GM23338 (cell line): ENCODE measurements around the gene MYOM3. TPM values are rescaled to one million over a fixed set of nuclear protein-coding genes. Genes with fewer than 3 reads are reported as not detected.

Experiments
- ATAC-seq: fragments of 200-7000 bp; cut with Tn5 transposase; 3 replicates; pipeline ENCODE4 v1.9.1; 2020
- DNase-seq: peaks from one replicate; pipeline ENCODE4 v3.0.0-alpha.2; 2015; ENCODE audit warnings: low spot score
- H2AFZ ChIP-seq: fragments of 200-600 bp; sonication (generic); 2 replicates; pipeline ENCODE4 v1.8.0; 2016; ENCODE audit warnings: antibody characterized with exemption, mild to moderate bottlenecking, moderate library complexity
- H3F3A ChIP-seq: fragments of 200-600 bp; sonication (generic); replicated peaks from 2 replicates; pipeline ENCODE4 v1.8.0; 2017; ENCODE audit warnings: antibody characterized with exemption, mixed run types, low read depth
- H3K27ac ChIP-seq: fragments of 200-600 bp; sonication (generic); 2 replicates; pipeline ENCODE4 v1.6.1; 2016; ENCODE audit warnings: low read depth
- H3K27me3 ChIP-seq: fragments of 200-600 bp; sonication (generic); 2 replicates; pipeline ENCODE4 v1.8.0; 2016; ENCODE audit warnings: mild to moderate bottlenecking, mixed run types, moderate library complexity; ENCODE audit not compliant: insufficient read depth
- H3K36me3 ChIP-seq: fragments of 200-600 bp; sonication (generic); 2 replicates; pipeline ENCODE4 v1.8.0; 2016; ENCODE audit warnings: mild to moderate bottlenecking; ENCODE audit not compliant: insufficient read depth
- H3K4me1 ChIP-seq: fragments of 200-600 bp; sonication (generic); 2 replicates; pipeline ENCODE4 v1.8.0; 2016; ENCODE audit warnings: mild to moderate bottlenecking, moderate library complexity; ENCODE audit not compliant: insufficient read depth
- H3K4me2 ChIP-seq: fragments of 200-600 bp; sonication (generic); 2 replicates; pipeline ENCODE4 v1.7.1; 2017; ENCODE audit warnings: mixed run types
- H3K4me3 ChIP-seq: fragments of 200-600 bp; sonication (generic); 2 replicates; pipeline ENCODE4 v1.6.1; 2016; ENCODE audit warnings: mixed run types
- H3K79me2 ChIP-seq: fragments of 200-600 bp; sonication (generic); replicated peaks from 2 replicates; pipeline ENCODE4 v1.8.0; 2017; ENCODE audit warnings: mild to moderate bottlenecking; ENCODE audit not compliant: insufficient read depth
- H3K9me2 ChIP-seq: fragments of 200-600 bp; sonication (generic); 2 replicates; pipeline ENCODE4 v1.8.0; 2017; ENCODE audit not compliant: insufficient read depth
- H4K20me1 ChIP-seq: fragments of 200-600 bp; sonication (generic); replicated peaks from 2 replicates; pipeline ENCODE4 v1.8.0; 2017; ENCODE audit warnings: mild to moderate bottlenecking; ENCODE audit not compliant: insufficient read depth
- H3K27ac Mint-ChIP-seq: 2 replicates; pipeline ENCODE4 v1.8.0; 2020; ENCODE audit warnings: inconsistent platforms, mild to moderate bottlenecking, moderate library complexity, mixed read lengths
- H3K27me3 Mint-ChIP-seq: 3 replicates; pipeline ENCODE4 v1.8.0; 2022; ENCODE audit warnings: low read depth, mild to moderate bottlenecking, moderate library complexity, mixed read lengths, inconsistent platforms; ENCODE audit not compliant: insufficient read depth, poor library complexity
- H3K36me3 Mint-ChIP-seq: 3 replicates; pipeline ENCODE4 v1.8.0; 2021; ENCODE audit warnings: low read depth, mild to moderate bottlenecking, inconsistent platforms, moderate library complexity, mixed read lengths
- H3K4me1 Mint-ChIP-seq: 3 replicates; pipeline ENCODE4 v1.8.0; 2020; ENCODE audit warnings: mild to moderate bottlenecking, inconsistent platforms, mixed read lengths
- H3K4me3 Mint-ChIP-seq: 3 replicates; pipeline ENCODE4 v1.8.0; 2021; ENCODE audit warnings: moderate library complexity, mild to moderate bottlenecking, inconsistent platforms, mixed read lengths
- H3K9me3 Mint-ChIP-seq: 3 replicates; pipeline ENCODE4 v1.8.0; 2020; ENCODE audit warnings: moderate library complexity, mild to moderate bottlenecking, inconsistent platforms, mixed read lengths
- CREB1 ChIP-seq: fragments of 250-450 bp; sonication (Bioruptor Pico); IDR thresholded peaks from 2 replicates; pipeline ENCODE4 v1.5.0; 2020; ENCODE audit warnings: low read depth, mild to moderate bottlenecking, moderate library complexity
- CTCF ChIP-seq, 2 experiments: fragments of 200-600 bp in 1 of 2; sonication (generic) in 1 of 2; conservative IDR thresholded peaks; 2 replicates each; pipeline versions ENCODE4 v1.5.1 to v1.6.1; 2016 to 2017; ENCODE audit warnings: antibody characterized with exemption in 2 of 2, low read depth in 2 of 2, mild to moderate bottlenecking in 2 of 2, moderate library complexity in 1 of 2
- ETS1 ChIP-seq: IDR thresholded peaks from 2 replicates; pipeline ENCODE4 v1.6.1; 2016; ENCODE audit warnings: antibody characterized with exemption
- EZH2 ChIP-seq: fragments of 200-600 bp; sonication (generic); IDR thresholded peaks from one replicate; pipeline ENCODE4 v1.8.0; 2017; ENCODE audit warnings: antibody characterized with exemption, mild to moderate bottlenecking, low read depth; ENCODE audit not compliant: unreplicated experiment
- EZH2phosphoT487 ChIP-seq: fragments of 200-600 bp; sonication (generic); IDR thresholded peaks from one replicate; pipeline ENCODE4 v1.8.1; 2018; ENCODE audit warnings: antibody characterized with exemption; ENCODE audit not compliant: unreplicated experiment
- JUNB ChIP-seq: IDR thresholded peaks from one replicate; pipeline ENCODE4 v1.6.1; 2016; ENCODE audit warnings: antibody characterized with exemption; ENCODE audit not compliant: unreplicated experiment
- NANOG ChIP-seq: IDR thresholded peaks from 2 replicates; pipeline ENCODE4 v1.6.1; 2016; ENCODE audit warnings: antibody characterized with exemption, borderline replicate concordance
- POLR2AphosphoS5 ChIP-seq: IDR thresholded peaks from 2 replicates; pipeline ENCODE4 v1.6.1; 2016; ENCODE audit warnings: antibody characterized with exemption, low read depth
- REST ChIP-seq: IDR thresholded peaks from one replicate; pipeline ENCODE4 v1.6.1; 2018; ENCODE audit warnings: antibody characterized with exemption; ENCODE audit not compliant: unreplicated experiment
- STAT1 ChIP-seq: IDR thresholded peaks from one replicate; pipeline ENCODE4 v1.6.1; 2016; ENCODE audit warnings: antibody characterized with exemption; ENCODE audit not compliant: unreplicated experiment
- ZNF114 ChIP-seq: fragments of 250-450 bp; sonication (Bioruptor Pico); IDR thresholded peaks from 2 replicates; pipeline ENCODE4 v1.5.0; 2020; ENCODE audit warnings: mild to moderate bottlenecking, moderate library complexity
- ZNF462 ChIP-seq: fragments of 250-450 bp; sonication (Bioruptor Pico); IDR thresholded peaks from 2 replicates; pipeline ENCODE4 v1.5.0; 2020; ENCODE audit warnings: mild to moderate bottlenecking, moderate library complexity
- polyA plus RNA-seq: library from polyadenylated mRNA; unstranded; fragments of >200 nt; fragmentation: Nextera tagmentation; extraction: Ambion mirVana; gene quantifications from 2 replicates; pipeline ENCODE4 v1.2.1, GENCODE V29; 2016
- total RNA-seq: library from RNA; depleted of rRNA; stranded (reverse); fragments of >200 nt; shearing (Covaris generic); gene quantifications from 2 replicates; pipeline ENCODE4 v1.2.3, GENCODE V29; 2014

MYOM3 gene
- total and polyA plus RNA-seq, 2 experiments from 2014 or later = not detected

- H3K27ac ChIP-seq = no peak overlapping the region
- Mint-ChIP-seq H3K27ac (no peak overlapping the region), H3K4me1 (peaks cover 11% of the 10 kb centered on the region; the same call in 2 of the 3 replicates), H3K9me3 (no peaks in the 10 kb centered on the region), H3K36me3 (no peaks in the 10 kb centered on the region), H3K27me3 (no peaks in the 10 kb centered on the region), H3K4me3 (no peak overlapping the region)
- H3K9me2 ChIP-seq = no peaks in the 10 kb centered on the region
- TF ChIP-seq REST = no peak
- no peak for TF ChIP-seq JUNB
- TF ChIP-seq ETS1 = no peak
- no peak for TF ChIP-seq POLR2AphosphoS5
- TF ChIP-seq NANOG = no peak
- no peak for TF ChIP-seq ZNF462 (CRISPR knock-in tag)
- no peak for TF ChIP-seq CTCF (conservative IDR thresholded peaks at IDR 0.05; ENCODE audit: low read depth in 2 of 2)
- no peak for TF ChIP-seq EZH2
- TF ChIP-seq EZH2phosphoT487 = no peak
- TF ChIP-seq CREB1 (CRISPR knock-in tag) = no peak
- TF ChIP-seq ZNF114 (CRISPR knock-in tag) = no peak
- no peak for TF ChIP-seq STAT1
- H3K36me3 ChIP-seq = no peaks in the 10 kb centered on the region
- H3K4me3 ChIP-seq = no peak overlapping the region
- ATAC-seq (no peak), DNase-seq (no peak)
- H4K20me1 ChIP-seq = no peaks in the 10 kb centered on the region
- H3K4me2 ChIP-seq = no peak overlapping the region
- H3K4me1 ChIP-seq = peaks cover 5% of the 10 kb centered on the region
- 0 out of 2 replicates have a peak overlapping the region, but pooled peaks have one; percentile 10 for H2AFZ ChIP-seq
- H3K27me3 ChIP-seq = no peaks in the 10 kb centered on the region
- no peaks in the 10 kb centered on the region for H3F3A ChIP-seq
- H3K79me2 ChIP-seq = no peaks in the 10 kb centered on the region
These were observed 44.0 kb downstream of the MYOM3 start for GRCh38 chr1:24067978-24068377.
